HepG2 (cell line): ENCODE measurements around the gene AMER1. TPM values are rescaled to one million over a fixed set of nuclear protein-coding genes. Genes with fewer than 3 reads are reported as not detected.

Experiments used
- ATM ChIP-seq: fragments of 450-650 bp; IDR thresholded peaks from 2 replicates; pipeline ENCODE4 v1.7.1; 2017; ENCODE audit warnings: mild to moderate bottlenecking, borderline replicate concordance
- ELF3 ChIP-seq: IDR thresholded peaks from 2 replicates; pipeline ENCODE4 v1.6.1; 2016; ENCODE audit warnings: missing genetic modification reagents, missing compliant biosample characterization
- HOMEZ ChIP-seq: IDR thresholded peaks from 2 replicates; pipeline ENCODE4 v1.6.1; 2016; ENCODE audit warnings: low read depth
- JUND ChIP-seq: sonication (generic); formaldehyde crosslinking; IDR thresholded peaks from 2 replicates; pipeline ENCODE4 v1.8.0; 2022; ENCODE audit warnings: mild to moderate bottlenecking, missing genetic modification reagents
- KLF16 ChIP-seq, 2 experiments: sonication (generic) in 1 of 2; formaldehyde crosslinking in 1 of 2; IDR thresholded peaks; 2 replicates each; pipeline versions ENCODE4 v1.6.1 to v1.8.0; 2016 to 2023; ENCODE audit warnings: missing genetic modification reagents in 2 of 2, missing compliant biosample characterization in 1 of 2
- RBFOX2 ChIP-seq: fragments of 200-400 bp; formaldehyde crosslinking; IDR thresholded peaks from 2 replicates; pipeline ENCODE4 v1.6.1; 2017; ENCODE audit warnings: low read depth, mild to moderate bottlenecking, low read length
- RFX5 ChIP-seq: IDR thresholded peaks from 2 replicates; pipeline ENCODE4 v1.6.1; 2011; ENCODE audit warnings: low read depth, low read length, improper control_type of control experiment
- SIN3A ChIP-seq: IDR thresholded peaks from 2 replicates; pipeline ENCODE4 v1.6.1; 2011; ENCODE audit warnings: low read depth, mild to moderate bottlenecking, control low read depth, low read length, borderline replicate concordance
- SMARCC2 ChIP-seq: fragments of 450-650 bp; IDR thresholded peaks from 2 replicates; pipeline ENCODE4 v1.6.1; 2017; ENCODE audit warnings: antibody characterized with exemption, mild to moderate bottlenecking
- SNAPC2 ChIP-seq: sonication (generic); formaldehyde crosslinking; IDR thresholded peaks from 2 replicates; pipeline ENCODE4 v1.8.1; 2022; ENCODE audit warnings: mild to moderate bottlenecking, missing genetic modification reagents
- WIZ ChIP-seq: sonication (generic); formaldehyde crosslinking; IDR thresholded peaks from 2 replicates; pipeline ENCODE4 v1.5.1; 2020; ENCODE audit warnings: mild to moderate bottlenecking, missing genetic modification reagents
- ZFAT ChIP-seq: sonication (generic); formaldehyde crosslinking; conservative IDR thresholded peaks from 2 replicates; pipeline ENCODE4 v1.8.1; 2023; ENCODE audit warnings: missing genetic modification reagents, inconsistent platforms
- polyA plus RNA-seq, 8 experiments: library from polyadenylated mRNA; depleted of rRNA in 3 of 8; stranded (reverse) in 7 of 8; unstranded in 1 of 8; fragments of >200 nt; fragmentation: Illumina TruSeq in 4 of 8; extraction: Trizol in 4 of 8; gene quantifications; 2 replicates each; pipeline versions ENCODE4 v1.2.1 to v1.2.3, GENCODE V29; 2011 to 2016; ENCODE audit warnings: low read depth in 4 of 8, missing spikeins in 1 of 8, mixed read lengths in 1 of 8; ENCODE audit not compliant: insufficient read depth in 1 of 8
- total RNA-seq, 5 experiments: library from RNA; depleted of rRNA; stranded (reverse); fragments of >200 nt; fragmentation: Illumina TruSeq; extraction: Trizol; gene quantifications; 2 replicates each; pipeline ENCODE4 v1.2.3, GENCODE V29; 2016; ENCODE audit warnings: low read depth in 1 of 5
- TF ChIP-seq, protein P1 (sequence below): sonication (generic); formaldehyde crosslinking; IDR thresholded peaks from 2 replicates; pipeline ENCODE4 v1.5.0; 2020; ENCODE audit warnings: mild to moderate bottlenecking, missing genetic modification reagents

Gene AMER1
- total and polyA plus RNA-seq, 2 of the 13 experiments (the other 11 are each of a cell fraction or from before 2014, with no cell fraction given): 2.8 to 10.8 TPM

DNA sequence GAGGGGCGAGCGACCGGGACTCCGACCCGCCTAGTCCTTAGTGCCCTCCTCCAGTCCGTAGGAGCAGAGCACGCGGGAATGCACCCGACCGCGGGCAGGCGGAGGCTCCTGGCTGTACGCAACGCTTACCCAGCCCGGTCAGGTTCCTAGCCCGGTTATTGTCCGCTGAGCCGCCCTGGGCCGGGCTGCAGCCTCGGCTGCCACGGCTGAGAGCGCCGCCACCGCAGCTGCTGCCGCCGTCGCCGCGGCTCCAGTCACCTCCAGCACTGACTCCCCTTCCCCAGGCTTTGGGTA lies at the start of gene AMER1 (continued):
- TF ChIP-seq WIZ (no peak), ZFAT (CRISPR knock-in tag) (no peak), KLF16 (CRISPR knock-in tag; IDR thresholded peaks at IDR 0.05) (no peak), HOMEZ (no peak), RBFOX2 (peak; percentile 62), SNAPC2 (no peak), ATM (no peak), RFX5 (no peak), SIN3A (peak; percentile 9; the same call in 1 of the 2 replicates), JUND (no peak), ELF3 (CRISPR knock-in tag) (no peak), SMARCC2 (no peak)
- TF ChIP-seq, protein P1, sequence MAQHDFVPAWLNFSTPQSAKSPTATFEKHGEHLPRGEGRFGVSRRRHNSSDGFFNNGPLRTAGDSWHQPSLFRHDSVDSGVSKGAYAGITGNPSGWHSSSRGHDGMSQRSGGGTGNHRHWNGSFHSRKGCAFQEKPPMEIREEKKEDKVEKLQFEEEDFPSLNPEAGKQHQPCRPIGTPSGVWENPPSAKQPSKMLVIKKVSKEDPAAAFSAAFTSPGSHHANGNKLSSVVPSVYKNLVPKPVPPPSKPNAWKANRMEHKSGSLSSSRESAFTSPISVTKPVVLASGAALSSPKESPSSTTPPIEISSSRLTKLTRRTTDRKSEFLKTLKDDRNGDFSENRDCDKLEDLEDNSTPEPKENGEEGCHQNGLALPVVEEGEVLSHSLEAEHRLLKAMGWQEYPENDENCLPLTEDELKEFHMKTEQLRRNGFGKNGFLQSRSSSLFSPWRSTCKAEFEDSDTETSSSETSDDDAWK (CRISPR knock-in tag): no peak
